Renal cortex interstitium (tissue), 11 donors: ENCODE results near the gene NEGR1. TPM values are rescaled to one million over a fixed set of nuclear protein-coding genes. Genes with fewer than 3 reads are reported as not detected.

Experiments
- DNase-seq, 11 donors: peaks; one replicate each; pipeline ENCODE4 v3.0.0-alpha.2; 2013; ENCODE audit warnings: low read depth in 9 of 11, low spot score in 4 of 11; ENCODE audit errors: extremely low read depth in 1 of 11
- polyA plus RNA-seq, 3 donors: library from polyadenylated mRNA; unstranded; fragments of 120-200 nt; gene quantifications; one replicate each; pipeline ENCODE4 v1.2.1, GENCODE V29; 2013; ENCODE audit not compliant: insufficient read length in 3 of 3

Gene NEGR1
- polyA plus RNA-seq, 3 donors, result 2.8 to 3.9 (median 3.5) TPM

DNA sequence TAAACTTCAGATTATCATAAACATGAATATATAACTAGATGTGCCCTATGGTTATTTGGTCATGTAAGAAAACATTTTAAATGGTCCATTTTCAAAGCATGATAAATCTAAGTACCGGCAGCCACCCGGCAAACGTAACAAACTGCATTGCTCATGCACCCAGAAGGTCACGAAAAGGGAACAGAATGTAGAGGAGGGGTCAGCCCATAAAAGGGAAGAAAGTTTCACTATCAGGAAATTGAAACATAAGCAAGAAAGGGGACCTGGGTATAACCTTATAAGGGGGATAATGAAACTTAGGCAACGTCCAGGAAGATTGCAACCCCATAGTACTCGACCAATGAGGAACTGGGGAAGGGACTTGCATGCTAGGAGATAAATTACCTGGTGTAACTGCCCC, 780.3 kb downstream of the NEGR1 start:
- no peak for DNase-seq

DNA sequence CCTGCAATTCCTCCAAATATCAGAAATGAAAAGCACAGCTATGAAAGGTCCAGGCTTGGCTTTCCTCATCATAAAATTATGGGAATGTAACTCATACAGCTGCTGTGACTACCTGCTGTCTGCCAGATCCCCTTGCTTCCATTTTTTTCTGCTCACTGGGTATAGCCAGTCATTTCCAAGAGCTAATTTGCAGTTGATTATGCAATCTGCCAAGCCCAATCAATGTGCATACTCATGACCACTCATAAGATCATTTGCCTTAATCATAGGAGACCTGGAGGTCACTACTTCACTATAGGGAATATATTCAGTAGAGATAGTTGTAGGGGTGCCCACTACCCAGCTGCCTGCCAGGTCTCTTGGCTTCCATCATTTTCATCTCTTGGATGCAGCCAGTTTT, 783.8 kb downstream of the NEGR1 start:
- DNase-seq, result no peak

DNA sequence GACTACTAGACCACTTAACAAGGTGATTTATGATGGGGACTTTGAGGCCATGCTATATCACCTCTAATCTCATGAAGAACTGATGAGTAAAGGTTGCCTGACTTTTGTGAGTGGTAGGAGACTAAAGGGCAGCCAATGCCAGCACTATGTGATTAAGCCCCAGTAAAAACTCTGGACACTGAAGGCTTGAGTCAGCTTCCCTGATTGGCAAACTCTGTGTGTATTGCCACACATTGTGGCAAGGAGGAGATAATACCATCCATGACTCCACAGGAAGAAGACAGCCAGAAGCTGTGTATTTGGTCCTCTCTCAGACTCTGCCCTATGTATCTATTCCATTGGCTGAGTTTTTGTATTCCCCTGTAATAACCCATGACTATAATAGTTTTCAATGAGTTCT, 788.2 kb downstream of the NEGR1 start:
- no peak for DNase-seq

DNA sequence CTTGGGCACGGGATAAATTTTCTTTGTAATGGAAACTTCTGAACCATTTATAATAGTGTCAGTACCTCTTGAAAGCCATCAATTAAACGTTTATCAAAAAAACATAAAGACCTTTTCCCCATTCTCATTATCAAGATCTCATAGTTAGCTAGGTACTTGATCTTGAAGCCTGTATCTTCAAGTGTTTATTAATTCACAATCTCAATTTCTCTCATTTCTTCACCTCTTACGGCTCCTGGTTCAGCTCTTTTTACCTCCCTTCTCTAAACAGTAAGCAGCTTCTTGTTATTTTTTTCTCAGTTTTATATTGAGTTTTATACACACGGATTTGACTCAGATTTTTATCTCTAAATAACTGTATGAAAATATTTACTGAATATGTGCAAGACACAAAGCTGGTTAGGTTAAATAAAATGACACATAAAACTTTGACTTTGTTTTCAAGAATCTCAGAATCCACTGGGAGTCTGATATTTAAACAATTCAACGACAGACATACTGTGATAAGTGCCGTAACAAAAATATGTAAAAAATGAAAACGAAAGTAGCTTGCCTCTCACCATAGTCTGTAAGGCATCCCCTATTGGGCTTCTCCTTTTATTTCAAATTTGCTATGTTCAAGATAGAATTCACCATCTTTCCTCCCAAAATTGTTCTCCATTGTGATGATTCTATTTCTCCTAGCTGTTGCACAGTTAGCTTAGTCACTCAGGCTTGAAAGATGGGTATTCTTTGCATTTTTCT, 789.9 kb downstream of the NEGR1 start:
- DNase-seq, result no peak

DNA sequence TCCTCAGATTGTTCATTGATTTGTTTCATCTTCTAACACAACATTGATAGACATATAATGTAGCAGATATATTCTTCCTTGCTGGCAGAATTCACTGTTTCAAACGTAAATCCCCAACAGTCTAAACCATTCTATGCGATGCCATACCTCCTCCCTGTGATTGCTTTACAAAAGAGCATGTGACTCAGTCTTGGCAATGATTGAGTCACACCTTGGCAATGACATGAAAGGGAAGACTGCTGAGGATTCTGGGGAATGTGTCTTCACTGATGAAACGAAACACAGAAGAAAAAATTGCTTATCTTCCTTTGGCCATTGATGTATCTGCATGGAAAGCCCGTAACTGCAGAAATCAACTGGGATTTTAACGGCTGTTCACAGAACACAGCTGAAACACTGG, 791.9 kb downstream of the NEGR1 start:
- DNase-seq, result no peak

DNA sequence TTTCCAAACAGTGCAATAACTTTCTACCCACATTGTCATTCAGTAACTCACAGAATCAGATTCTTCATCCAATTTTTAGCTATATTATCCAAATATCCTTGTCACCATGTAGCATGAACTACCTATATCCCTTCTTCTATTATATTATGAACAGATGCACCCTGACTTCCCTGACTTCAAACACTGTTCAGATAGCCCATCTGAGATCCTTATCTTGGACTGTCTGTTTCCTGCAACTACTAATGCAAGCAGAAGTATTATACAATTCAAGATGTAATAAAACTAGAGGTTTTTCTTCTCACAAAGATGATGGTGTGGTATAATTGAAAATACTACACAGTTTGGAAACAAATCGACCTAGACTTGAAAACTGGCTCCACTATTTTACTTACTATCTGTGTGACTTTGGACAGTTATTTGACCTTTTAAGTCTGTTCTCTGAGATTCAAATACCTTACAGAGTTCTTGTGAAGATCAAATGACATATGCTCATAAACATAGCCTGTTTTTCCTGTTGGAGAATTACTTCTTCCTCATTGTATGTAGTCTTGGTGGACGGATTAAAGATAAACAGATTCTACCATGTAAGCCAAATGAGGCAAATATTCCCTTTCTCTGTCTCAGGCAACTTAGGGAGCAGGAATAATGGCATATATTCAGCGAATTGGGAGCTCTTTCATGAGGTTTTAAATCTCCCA, 793.6 kb downstream of the NEGR1 start:
- DNase-seq, result no peak

DNA sequence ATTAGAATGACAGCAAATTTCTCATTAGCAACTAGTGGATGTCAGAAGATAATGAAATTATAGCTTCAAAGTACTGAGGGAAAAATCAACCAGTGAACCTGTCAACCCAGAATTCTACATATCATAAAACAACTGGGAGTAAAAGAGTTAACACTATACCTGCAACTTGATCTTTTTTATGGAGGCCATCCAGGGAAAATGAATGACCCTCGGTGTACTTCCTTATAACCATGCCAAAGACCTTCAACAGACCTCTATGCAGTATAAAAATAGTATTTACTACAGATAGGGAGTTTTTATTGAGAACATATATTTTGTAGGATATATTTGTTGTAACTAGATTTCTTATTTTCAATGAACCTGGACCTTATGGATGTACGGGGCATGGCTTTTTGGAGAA, 809.0 kb downstream of the NEGR1 start:
- no peak for DNase-seq

DNA sequence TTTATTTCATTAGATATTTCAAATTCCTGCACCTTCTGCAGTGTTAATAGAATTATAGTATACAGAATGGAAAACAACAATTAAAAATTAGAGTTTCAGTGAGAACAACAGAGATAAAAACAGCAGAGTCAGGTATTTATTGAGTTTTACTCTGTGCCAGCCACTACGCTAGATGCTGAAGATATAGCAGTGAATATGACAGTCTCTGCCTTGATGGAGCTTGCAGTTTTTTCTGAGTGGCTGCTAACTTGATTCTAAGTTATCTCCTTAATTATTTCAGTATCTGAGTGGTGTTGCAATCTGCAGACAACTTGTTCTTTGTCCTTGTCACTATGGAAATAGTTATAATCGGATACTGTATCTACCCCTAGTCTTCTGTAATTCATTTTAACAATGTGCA, 817.2 kb downstream of the NEGR1 start:
- no peak for DNase-seq

DNA sequence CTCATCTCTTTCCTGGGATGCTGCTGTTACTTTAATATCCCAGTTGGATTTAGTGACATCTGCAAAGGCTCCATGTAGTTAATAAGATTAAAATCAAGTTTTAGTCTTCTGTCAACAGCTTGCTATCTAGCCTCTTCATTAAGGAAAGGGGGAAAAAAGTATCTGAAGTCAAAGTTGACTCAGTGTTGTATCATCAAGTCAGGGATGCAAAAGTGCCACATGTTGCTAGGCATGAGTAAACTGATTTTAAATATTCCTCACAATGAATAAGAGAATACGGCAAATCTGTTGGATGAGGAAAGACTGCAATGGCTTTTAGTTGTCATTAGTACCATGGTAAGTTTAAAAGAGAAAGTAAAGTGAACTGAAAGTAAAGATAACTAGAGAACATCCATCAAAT, 818.3 kb downstream of the NEGR1 start:
- DNase-seq, result no peak

DNA sequence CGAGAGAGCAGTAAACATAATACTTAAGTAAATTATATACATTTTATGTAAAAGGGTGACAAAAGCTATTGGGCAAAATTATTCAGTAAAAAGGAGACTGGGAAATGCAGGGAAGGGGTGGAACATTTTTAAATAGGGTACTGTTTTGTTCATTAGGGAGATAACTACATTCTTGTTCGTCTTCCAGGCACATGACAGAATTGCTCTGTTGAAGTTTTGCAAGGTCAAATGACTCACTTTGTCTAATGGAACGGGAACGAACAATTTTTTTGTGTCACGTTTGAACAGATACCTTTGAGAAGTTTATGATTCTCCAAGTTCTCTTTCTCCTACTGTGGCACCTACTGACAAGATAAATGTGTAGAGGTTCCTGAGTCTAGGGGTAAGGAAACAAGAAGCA, 819.2 kb downstream of the NEGR1 start:
- DNase-seq, result no peak

DNA sequence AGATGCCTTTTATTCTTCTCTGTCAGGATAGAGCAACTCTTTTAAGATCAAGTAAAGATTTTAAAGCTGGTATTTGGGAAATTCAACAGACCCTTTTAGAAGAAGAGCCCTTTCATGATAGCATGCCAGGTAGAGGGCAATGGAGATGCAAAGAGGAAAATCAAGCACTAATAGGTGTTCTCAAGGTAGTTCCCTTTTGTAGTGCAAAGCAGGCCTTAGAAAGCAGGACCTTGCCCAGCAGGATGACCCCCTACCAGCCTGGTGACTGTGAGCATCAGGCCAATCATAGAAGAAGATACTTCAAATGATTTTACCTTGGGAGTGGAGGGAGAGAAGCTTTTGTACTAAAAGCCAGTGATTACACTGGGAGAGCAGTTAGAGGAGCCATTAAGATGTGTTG, 820.1 kb downstream of the NEGR1 start:
- no peak for DNase-seq

DNA sequence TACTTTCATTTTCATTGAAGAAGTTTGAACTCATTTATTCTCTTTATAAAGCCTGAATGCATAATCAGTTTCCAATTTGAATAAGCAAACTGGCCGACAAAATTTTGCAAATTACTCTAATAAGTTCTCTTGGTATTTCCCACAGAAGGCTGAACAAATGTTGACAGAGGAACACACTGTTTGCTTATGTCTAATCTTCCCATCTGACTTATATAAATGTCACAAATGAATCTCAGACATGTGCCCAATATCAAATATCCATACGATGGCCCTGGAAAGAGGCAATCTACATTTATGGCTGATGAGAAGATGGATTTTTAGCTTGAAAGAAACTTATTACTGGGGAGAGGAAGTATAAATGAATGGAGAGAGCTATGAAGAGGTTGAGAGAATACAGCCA, 820.9 kb downstream of the NEGR1 start:
- DNase-seq, result no peak

DNA sequence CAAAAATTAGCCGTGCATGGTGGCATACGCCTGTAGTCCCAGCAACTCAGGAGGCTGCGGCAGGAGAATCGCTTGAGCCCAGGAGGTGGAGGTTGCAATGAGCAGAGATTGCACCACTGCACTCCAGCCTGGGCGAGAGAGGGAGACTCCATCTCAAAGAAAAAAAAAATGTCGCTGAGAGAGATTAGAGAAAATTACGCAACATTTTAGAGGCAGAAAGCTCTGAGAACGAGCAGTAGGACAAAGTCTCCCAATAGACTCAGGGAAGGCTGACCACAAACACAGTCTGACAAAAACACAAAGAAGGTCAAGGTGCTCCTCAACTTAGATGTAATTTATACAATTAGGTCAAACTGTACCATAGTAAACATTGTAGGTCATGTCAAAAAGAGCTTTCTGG, 833.9 kb downstream of the NEGR1 start:
- DNase-seq, result no peak

DNA sequence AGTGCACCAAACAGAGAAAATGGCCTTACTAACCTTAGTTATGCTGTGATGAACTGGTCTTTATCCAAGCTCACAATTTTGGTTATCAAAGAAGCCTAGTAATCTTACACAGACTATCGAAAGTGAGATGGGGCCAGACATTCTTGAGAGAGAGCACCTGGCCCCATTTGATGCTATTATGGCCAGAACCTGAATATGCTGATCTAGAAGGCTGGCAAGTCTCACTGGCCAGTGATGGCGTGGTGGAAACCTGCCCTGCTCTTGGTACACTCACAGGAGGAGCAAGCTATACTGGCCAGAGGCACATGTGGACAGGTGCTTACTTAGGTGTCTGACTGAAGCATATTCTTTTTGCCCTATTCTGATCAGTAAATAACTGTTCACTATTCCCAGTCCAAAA, 843.7 kb downstream of the NEGR1 start:
- no peak for DNase-seq

DNA sequence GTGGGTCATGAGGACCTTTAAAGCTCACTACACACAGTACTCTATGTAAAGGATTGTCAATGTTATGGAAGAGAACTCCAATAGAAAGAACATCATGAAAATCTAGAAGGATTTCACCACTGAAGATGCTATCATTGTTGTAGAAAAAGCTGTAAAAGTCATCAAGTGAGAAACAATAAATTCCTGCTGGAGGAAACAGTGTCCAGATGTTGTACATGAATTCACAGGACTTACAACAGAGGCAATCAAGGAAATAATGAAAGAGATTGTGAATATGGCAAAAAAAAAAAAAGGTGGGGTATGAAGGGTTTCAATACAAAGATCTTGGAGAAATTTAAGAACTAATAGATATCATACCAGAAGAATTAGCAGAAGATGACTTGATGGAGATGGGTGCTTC, 846.4 kb downstream of the NEGR1 start:
- DNase-seq, result no peak

DNA sequence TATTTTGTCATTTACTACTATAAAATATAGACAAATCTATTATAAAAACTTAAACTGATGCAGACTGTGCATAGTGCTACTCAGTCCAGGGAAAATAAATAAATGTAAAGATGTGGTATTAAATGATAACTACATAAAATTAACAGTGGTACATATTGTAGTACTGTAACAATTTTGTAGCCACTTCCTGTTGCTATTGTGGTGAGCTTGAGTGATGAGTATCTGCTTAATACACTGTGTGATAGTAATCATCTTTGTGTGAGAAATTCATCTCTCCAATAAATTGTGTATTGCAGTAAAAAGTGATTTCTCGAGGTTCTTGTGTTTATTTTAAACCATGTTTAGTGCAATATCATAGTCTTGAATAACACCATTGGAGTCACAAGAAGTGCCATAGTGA, 848.1 kb downstream of the NEGR1 start:
- no peak for DNase-seq

DNA sequence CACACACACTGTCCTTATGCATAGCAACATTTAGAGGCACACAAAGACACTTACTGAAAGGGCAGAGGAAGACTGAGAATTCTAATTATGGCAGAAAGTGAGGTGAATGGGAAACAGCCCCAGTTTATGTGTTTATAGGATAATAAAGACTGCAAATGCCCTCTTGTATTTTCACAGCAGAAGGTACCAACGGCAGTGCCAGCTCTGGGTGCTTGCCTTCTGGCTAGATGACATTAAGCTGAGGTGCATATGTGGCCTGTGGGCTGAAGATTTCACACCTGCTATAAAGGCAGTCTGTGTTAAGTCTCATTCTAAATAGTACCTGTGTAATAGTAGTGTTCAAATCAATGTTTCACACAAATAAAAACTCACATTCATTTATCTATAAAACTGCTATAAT, 854.3 kb downstream of the NEGR1 start:
- no peak for DNase-seq

DNA sequence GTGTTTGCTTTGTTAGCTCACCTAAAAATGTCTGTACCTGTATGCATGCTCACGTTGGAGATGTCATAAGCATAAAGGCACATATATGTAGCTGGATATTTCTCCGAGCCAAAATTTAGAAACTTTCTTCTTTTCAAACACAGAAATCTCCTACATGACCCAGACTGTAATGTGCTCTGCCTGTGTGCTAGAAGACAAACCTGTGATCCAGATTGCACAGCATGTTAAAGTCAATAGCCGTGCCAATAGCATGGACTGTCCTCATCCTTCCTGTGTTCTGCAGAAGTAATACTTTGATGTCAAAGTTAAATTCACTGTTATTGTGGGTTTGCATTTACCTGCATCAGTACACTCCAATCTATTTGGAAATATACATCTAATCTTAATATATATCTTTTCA, 855.3 kb downstream of the NEGR1 start:
- DNase-seq, result no peak

DNA sequence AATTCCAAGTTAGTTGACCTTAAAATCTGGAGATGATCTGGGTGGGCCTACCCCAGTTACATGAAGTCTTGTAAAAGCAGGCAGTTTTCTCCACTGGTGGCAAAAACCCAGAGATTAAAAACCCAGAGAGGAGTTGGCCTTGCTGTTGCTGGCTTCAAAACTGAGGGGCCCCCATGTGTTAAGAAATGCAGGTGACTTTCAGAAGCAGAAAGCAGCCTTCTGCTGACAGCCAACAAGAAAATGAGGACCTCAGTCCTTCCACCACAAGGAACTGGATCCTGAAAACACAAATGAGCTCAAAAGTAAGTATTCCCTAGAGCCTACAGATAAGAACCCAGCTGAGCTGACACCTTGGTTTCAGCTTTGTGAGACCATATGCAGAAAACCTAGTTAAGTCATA, 857.8 kb downstream of the NEGR1 start:
- no peak for DNase-seq

DNA sequence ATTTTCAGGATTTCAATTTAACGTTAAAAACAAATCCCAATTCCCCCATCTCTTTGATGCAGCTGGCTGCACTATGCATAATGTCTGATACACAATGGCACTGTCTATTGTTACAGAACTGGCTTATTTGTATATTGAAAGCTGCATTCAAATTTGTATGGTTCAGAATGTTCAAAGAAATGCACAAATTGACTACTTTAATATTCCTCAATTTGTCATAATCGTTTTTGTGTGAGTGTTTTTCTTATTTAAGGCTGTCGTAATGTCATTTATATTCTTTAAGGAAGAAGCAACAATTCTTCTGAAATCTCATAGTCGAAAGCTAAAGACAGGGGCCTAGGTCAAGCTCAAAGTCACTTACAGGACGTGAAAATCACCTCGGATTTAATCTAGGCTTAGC, 860.1 kb downstream of the NEGR1 start:
- DNase-seq, result no peak

DNA sequence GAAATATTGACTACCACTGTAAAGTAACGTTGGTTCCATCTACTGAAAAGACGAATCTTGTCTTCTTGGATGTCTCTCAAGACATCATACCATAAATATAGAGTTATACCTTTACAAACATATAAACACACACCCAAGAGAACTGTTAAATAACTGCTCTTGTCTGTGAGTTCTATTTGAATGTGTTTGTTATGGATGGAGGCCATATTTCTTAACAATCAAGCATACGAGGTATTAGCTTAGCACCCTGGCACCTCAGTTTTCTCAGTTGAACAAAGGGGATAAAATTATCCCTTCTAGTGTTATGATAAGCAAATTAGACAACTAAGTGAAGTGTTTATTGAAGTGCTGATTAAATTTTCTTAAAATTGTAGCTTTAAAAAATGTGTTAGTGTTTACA, 864.9 kb downstream of the NEGR1 start:
- no peak for DNase-seq
